ENCODE results near the gene SASH3.

SASH3 gene

GRCh38 chrX:129808829-129809796 is 29.4 kb downstream of the SASH3 start:
- peaks cover 7% of the 10 kb centered on the region for H3K36me3 ChIP-seq (ENCODE audit: control insufficient read depth, insufficient read depth, low read length)
- no peaks in the 10 kb centered on the region for H3K9me3 ChIP-seq (ENCODE audit: control insufficient read depth, low read length)
- H3K27ac ChIP-seq (ENCODE audit: insufficient read depth, low read depth, low read length, poor library complexity, severe bottlenecking) = no peak overlapping the region
- H3K4me1 ChIP-seq (ENCODE audit: control insufficient read depth, insufficient read depth, low read length) = no peaks in the 10 kb centered on the region
- H3K4me3 ChIP-seq (ENCODE audit: insufficient read depth, low read depth, low read length) = no peak overlapping the region
- WGBS, 2 experiments = 89 to 98% methylated on average over 5 to 6 of the region's 7 CpGs
- H3K27me3 ChIP-seq (ENCODE audit: control insufficient read depth, insufficient read depth, low read length, poor library complexity, severe bottlenecking) = no peaks in the 10 kb centered on the region

- peaks cover 7% of the 10 kb centered on the region for H3K36me3 ChIP-seq (ENCODE audit: control insufficient read depth, insufficient read depth, low read length)
- no peaks in the 10 kb centered on the region for H3K9me3 ChIP-seq (ENCODE audit: control insufficient read depth, low read length)
- WGBS, 2 experiments = 85 to 96% methylated on average over 4 to 5 of the region's 6 CpGs
- H3K4me3 ChIP-seq (ENCODE audit: insufficient read depth, low read depth, low read length) = no peak overlapping the region
- H3K27ac ChIP-seq (ENCODE audit: insufficient read depth, low read depth, low read length, poor library complexity, severe bottlenecking) = no peak overlapping the region
- no peaks in the 10 kb centered on the region for H3K27me3 ChIP-seq (ENCODE audit: control insufficient read depth, insufficient read depth, low read length, poor library complexity, severe bottlenecking)
- H3K4me1 ChIP-seq (ENCODE audit: control insufficient read depth, insufficient read depth, low read length) = no peaks in the 10 kb centered on the region
These were observed 34.1 kb downstream of the SASH3 start for GRCh38 chrX:129813662-129814368.

GRCh38 chrX:129818123-129818522 is 38.4 kb downstream of the SASH3 start:
- no peaks in the 10 kb centered on the region for H3K4me1 ChIP-seq (ENCODE audit: control insufficient read depth, insufficient read depth, low read length)
- H3K4me3 ChIP-seq (ENCODE audit: insufficient read depth, low read depth, low read length) = no peak overlapping the region
- no peaks in the 10 kb centered on the region for H3K27me3 ChIP-seq (ENCODE audit: control insufficient read depth, insufficient read depth, low read length, poor library complexity, severe bottlenecking)
- H3K9me3 ChIP-seq (ENCODE audit: control insufficient read depth, low read length) = no peaks in the 10 kb centered on the region
- H3K36me3 ChIP-seq (ENCODE audit: control insufficient read depth, insufficient read depth, low read length) = no peaks in the 10 kb centered on the region
- H3K27ac ChIP-seq (ENCODE audit: insufficient read depth, low read depth, low read length, poor library complexity, severe bottlenecking) = no peak overlapping the region
- WGBS, 2 experiments = 90 to 100% methylated on average over 2 of the region's 2 CpGs

GRCh38 chrX:129823115-129823514 is 43.4 kb downstream of the SASH3 start:
- Histone ChIP-seq H3K36me3 (ENCODE audit: control insufficient read depth, insufficient read depth, low read length) (no peaks in the 10 kb centered on the region), H3K27me3 (ENCODE audit: control insufficient read depth, insufficient read depth, low read length, poor library complexity, severe bottlenecking) (no peaks in the 10 kb centered on the region), H3K4me3 (ENCODE audit: insufficient read depth, low read depth, low read length) (no peak overlapping the region), H3K4me1 (ENCODE audit: control insufficient read depth, insufficient read depth, low read length) (no peaks in the 10 kb centered on the region), H3K27ac (ENCODE audit: insufficient read depth, low read depth, low read length, poor library complexity, severe bottlenecking) (no peak overlapping the region), H3K9me3 (ENCODE audit: control insufficient read depth, low read length) (no peaks in the 10 kb centered on the region)
- WGBS, 2 experiments = 80% methylated on average over 2 of the region's 2 CpGs; no CpG with 5 or more reads in 1 of the 2 experiments

GRCh38 chrX:129823522-129823921 is 43.8 kb downstream of the SASH3 start:
- H3K4me3 ChIP-seq (ENCODE audit: insufficient read depth, low read depth, low read length) = no peak overlapping the region
- no peaks in the 10 kb centered on the region for H3K36me3 ChIP-seq (ENCODE audit: control insufficient read depth, insufficient read depth, low read length)
- H3K9me3 ChIP-seq (ENCODE audit: control insufficient read depth, low read length) = no peaks in the 10 kb centered on the region
- no peaks in the 10 kb centered on the region for H3K4me1 ChIP-seq (ENCODE audit: control insufficient read depth, insufficient read depth, low read length)
- H3K27me3 ChIP-seq (ENCODE audit: control insufficient read depth, insufficient read depth, low read length, poor library complexity, severe bottlenecking) = no peaks in the 10 kb centered on the region
- WGBS, 2 experiments = 93% methylated on average over 6 of the region's 6 CpGs
- no peak overlapping the region for H3K27ac ChIP-seq (ENCODE audit: insufficient read depth, low read depth, low read length, poor library complexity, severe bottlenecking)

- no peak overlapping the region for H3K27ac ChIP-seq (ENCODE audit: insufficient read depth, low read depth, low read length, poor library complexity, severe bottlenecking)
- H3K9me3 ChIP-seq (ENCODE audit: control insufficient read depth, low read length) = no peaks in the 10 kb centered on the region
- H3K4me3 ChIP-seq (ENCODE audit: insufficient read depth, low read depth, low read length) = no peak overlapping the region
- 92% methylated on average over 2 of the region's 4 CpGs; no CpG with 5 or more reads in 1 of the 2 experiments for WGBS, 2 experiments
- no peaks in the 10 kb centered on the region for H3K27me3 ChIP-seq (ENCODE audit: control insufficient read depth, insufficient read depth, low read length, poor library complexity, severe bottlenecking)
- no peaks in the 10 kb centered on the region for H3K4me1 ChIP-seq (ENCODE audit: control insufficient read depth, insufficient read depth, low read length)
- H3K36me3 ChIP-seq (ENCODE audit: control insufficient read depth, insufficient read depth, low read length) = peaks cover 5% of the 10 kb centered on the region
These were observed 44.9 kb downstream of the SASH3 start for GRCh38 chrX:129824620-129825019.

GRCh38 chrX:129825746-129826505 is 46.2 kb downstream of the SASH3 start:
- 86 to 94% methylated on average over 2 to 3 of the region's 4 CpGs for WGBS, 2 experiments
- Histone ChIP-seq H3K4me3 (ENCODE audit: insufficient read depth, low read depth, low read length) (no peak overlapping the region), H3K27ac (ENCODE audit: insufficient read depth, low read depth, low read length, poor library complexity, severe bottlenecking) (no peak overlapping the region), H3K9me3 (ENCODE audit: control insufficient read depth, low read length) (no peaks in the 10 kb centered on the region), H3K36me3 (ENCODE audit: control insufficient read depth, insufficient read depth, low read length) (peaks cover 5% of the 10 kb centered on the region), H3K4me1 (ENCODE audit: control insufficient read depth, insufficient read depth, low read length) (no peaks in the 10 kb centered on the region), H3K27me3 (ENCODE audit: control insufficient read depth, insufficient read depth, low read length, poor library complexity, severe bottlenecking) (no peaks in the 10 kb centered on the region)

- no peak overlapping the region for H3K27ac ChIP-seq (ENCODE audit: insufficient read depth, low read depth, low read length, poor library complexity, severe bottlenecking)
- WGBS, 2 experiments = 81 to 87% methylated on average over 3 to 4 of the region's 4 CpGs
- no peaks in the 10 kb centered on the region for H3K9me3 ChIP-seq (ENCODE audit: control insufficient read depth, low read length)
- peaks cover 5% of the 10 kb centered on the region for H3K36me3 ChIP-seq (ENCODE audit: control insufficient read depth, insufficient read depth, low read length)
- H3K27me3 ChIP-seq (ENCODE audit: control insufficient read depth, insufficient read depth, low read length, poor library complexity, severe bottlenecking) = no peaks in the 10 kb centered on the region
- no peaks in the 10 kb centered on the region for H3K4me1 ChIP-seq (ENCODE audit: control insufficient read depth, insufficient read depth, low read length)
- H3K4me3 ChIP-seq (ENCODE audit: insufficient read depth, low read depth, low read length) = no peak overlapping the region
These were observed 50.7 kb downstream of the SASH3 start for GRCh38 chrX:129830494-129830893.

GRCh38 chrX:129831091-129831885 is 51.5 kb downstream of the SASH3 start:
- WGBS, 2 experiments = 80 to 82% methylated on average over 5 to 6 of the region's 8 CpGs
- H3K27ac ChIP-seq (ENCODE audit: insufficient read depth, low read depth, low read length, poor library complexity, severe bottlenecking) = peak overlapping the region; percentile 16
- no peak overlapping the region for H3K4me3 ChIP-seq (ENCODE audit: insufficient read depth, low read depth, low read length)
- H3K9me3 ChIP-seq (ENCODE audit: control insufficient read depth, low read length) = no peaks in the 10 kb centered on the region
- no peaks in the 10 kb centered on the region for H3K4me1 ChIP-seq (ENCODE audit: control insufficient read depth, insufficient read depth, low read length)
- no peaks in the 10 kb centered on the region for H3K27me3 ChIP-seq (ENCODE audit: control insufficient read depth, insufficient read depth, low read length, poor library complexity, severe bottlenecking)
- peaks cover 5% of the 10 kb centered on the region for H3K36me3 ChIP-seq (ENCODE audit: control insufficient read depth, insufficient read depth, low read length)

All from ectodermal cell (in vitro differentiated cells).